Spleen (tissue), 7 donors: ENCODE measurements around the gene CEP128.

Source experiments
- CTCF ChIP-seq, 11 experiments: fragments of 200-600 bp in 7 of 11; fragments of 450-650 bp in 4 of 11; sonication (generic) in 4 of 11; IDR thresholded peaks in 8 of 11; conservative IDR thresholded peaks in 3 of 11; 1 replicate in 7 of 11; 2 replicates in 4 of 11; pipeline versions ENCODE4 v1.4.0 to v1.8.0; 2016 to 2021; ENCODE audit warnings: antibody characterized with exemption in 11 of 11, inconsistent platforms in 4 of 11, mild to moderate bottlenecking in 1 of 11
- POLR2A ChIP-seq, 3 donors: fragments of 450-650 bp; IDR thresholded peaks; one replicate each; pipeline ENCODE4 v1.5.1; 2017; ENCODE audit warnings: antibody characterized with exemption in 3 of 3, mild to moderate bottlenecking in 1 of 3
- donor health status: DM: no; HTN: no; CAD: no; lungs with moderate emphysema.
- donor health status: DM: no; HTN: no; CAD: no.
- donor health status: DM: no; HTN: no; CAD: no.

GRCh38 chr14:80948291-80948690, 6.8 kb upstream of the CEP128 start:
- TF ChIP-seq CTCF (IDR thresholded peaks at IDR 0.05 in 8 of 11, conservative IDR thresholded peaks at IDR 0.05 in 3 of 11) = no peak
- no peak for TF ChIP-seq POLR2A (IDR thresholded peaks at IDR 0.05)
